GM23248 (cell line): ENCODE results near the gene HTRA1. TPM values are rescaled to one million over a fixed set of nuclear protein-coding genes. Genes with fewer than 3 reads are reported as not detected.

Experiments
- DNase-seq: peaks from one replicate; pipeline ENCODE4 v3.0.0-alpha.2; 2015
- H2AFZ ChIP-seq: fragments of 200-600 bp; sonication (generic); 2 replicates; pipeline ENCODE4 v1.6.1; 2016; ENCODE audit warnings: antibody characterized with exemption
- H3F3A ChIP-seq: fragments of 200-600 bp; sonication (generic); 2 replicates; pipeline ENCODE4 v1.6.1; 2016; ENCODE audit warnings: mild to moderate bottlenecking, antibody characterized with exemption, mixed run types; ENCODE audit not compliant: insufficient read depth
- H3K27ac ChIP-seq: fragments of 200-600 bp; sonication (generic); 2 replicates; pipeline ENCODE4 v1.5.1; 2016; ENCODE audit warnings: mild to moderate bottlenecking
- H3K27me3 ChIP-seq: fragments of 200-600 bp; sonication (generic); replicated peaks from 2 replicates; pipeline ENCODE4 v1.6.1; 2016; ENCODE audit warnings: mild to moderate bottlenecking; ENCODE audit not compliant: insufficient read depth
- H3K36me3 ChIP-seq: fragments of 200-600 bp; sonication (generic); 2 replicates; pipeline ENCODE4 v1.6.1; 2016; ENCODE audit warnings: low read depth, mild to moderate bottlenecking
- H3K4me1 ChIP-seq: fragments of 200-600 bp; sonication (generic); 2 replicates; pipeline ENCODE4 v1.6.1; 2016; ENCODE audit warnings: mild to moderate bottlenecking; ENCODE audit not compliant: insufficient read depth
- H3K4me2 ChIP-seq: fragments of 200-600 bp; sonication (generic); one replicate; pipeline ENCODE4 v1.6.1; 2016; ENCODE audit warnings: mild to moderate bottlenecking; ENCODE audit not compliant: unreplicated experiment
- H3K4me3 ChIP-seq: fragments of 200-600 bp; sonication (generic); 2 replicates; pipeline ENCODE4 v1.5.1; 2016; ENCODE audit warnings: mild to moderate bottlenecking
- H3K79me2 ChIP-seq: fragments of 200-600 bp; sonication (generic); 2 replicates; pipeline ENCODE4 v1.6.1; 2016; ENCODE audit warnings: mild to moderate bottlenecking; ENCODE audit not compliant: insufficient read depth
- H3K9ac ChIP-seq: fragments of 200-600 bp; sonication (generic); 2 replicates; pipeline ENCODE4 v1.6.1; 2016; ENCODE audit warnings: mild to moderate bottlenecking
- H3K9me2 ChIP-seq: fragments of 200-600 bp; sonication (generic); 2 replicates; pipeline ENCODE4 v1.6.1; 2016; ENCODE audit warnings: mixed run types, mild to moderate bottlenecking, moderate library complexity; ENCODE audit not compliant: insufficient read depth
- H3K9me3 ChIP-seq: fragments of 200-600 bp; sonication (generic); one replicate; pipeline ENCODE4 v1.6.1; 2017; ENCODE audit warnings: low read depth
- H4K20me1 ChIP-seq: fragments of 200-600 bp; sonication (generic); 2 replicates; pipeline ENCODE4 v1.6.0; 2016; ENCODE audit not compliant: insufficient read depth
- EZH2 ChIP-seq: fragments of 200-600 bp; sonication (generic); IDR thresholded peaks from 2 replicates; pipeline ENCODE4 v1.6.1; 2018; ENCODE audit warnings: antibody characterized with exemption, mild to moderate bottlenecking; ENCODE audit not compliant: insufficient read depth, poor library complexity, severe bottlenecking
- EZH2phosphoT487 ChIP-seq: fragments of 200-600 bp; sonication (generic); IDR thresholded peaks from 2 replicates; pipeline ENCODE4 v1.6.1; 2018; ENCODE audit warnings: antibody characterized with exemption, moderate library complexity, mild to moderate bottlenecking, low read depth; ENCODE audit not compliant: insufficient read depth
- WGBS, 2 experiments: methylation state at CpG; one replicate each; pipeline ENCODE4 v1.1.6; 2015 to 2017; ENCODE audit warnings: low lambda C conversion rate in 2 of 2, low coverage in 1 of 2; ENCODE audit errors: missing lambda C conversion rate in 2 of 2; 5-methylcytosine and 5-hydroxymethylcytosine counted together
- in situ Hi-C: fragments of 300-500 bp; cut with MboI; formaldehyde crosslinking; loops from 2 replicates; pipeline ENCODE4 v1.15.0; 2020
- polyA plus RNA-seq: library from polyadenylated mRNA; unstranded; fragments of >200 nt; fragmentation: Nextera tagmentation; extraction: Ambion mirVana; gene quantifications from 2 replicates; pipeline ENCODE4 v1.2.1, GENCODE V29; 2016
- total RNA-seq: library from RNA; depleted of rRNA; stranded (reverse); fragments of >200 nt; shearing (Covaris generic); gene quantifications from 2 replicates; pipeline ENCODE4 v1.2.3, GENCODE V29; 2014

HTRA1 gene
- total and polyA plus RNA-seq, 2 experiments from 2014 or later: 220 to 405 TPM

DNA sequence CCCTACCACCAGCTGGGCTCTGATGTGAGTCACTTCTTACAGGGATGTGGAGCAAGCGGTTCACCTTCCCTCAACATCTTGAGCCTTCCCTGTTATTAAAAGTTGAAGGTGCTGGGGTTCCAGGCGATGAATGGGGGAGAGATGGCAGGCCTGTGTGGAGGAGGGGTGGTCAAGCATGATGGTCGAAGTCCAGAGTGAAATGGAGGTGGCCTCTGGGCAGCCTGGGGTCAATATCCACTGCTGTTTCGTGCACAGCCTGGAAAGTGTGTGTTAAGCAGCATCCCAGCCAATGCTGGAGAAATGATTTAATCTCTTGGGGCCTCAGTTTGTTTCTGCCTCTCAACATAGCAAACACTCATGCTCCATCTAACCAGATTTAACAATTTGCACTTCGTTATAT, 65.5 kb downstream of the HTRA1 start:
- H3K9me2 ChIP-seq: no peaks in the 10 kb centered on the region
- DNase-seq: no peak
- no peak for TF ChIP-seq EZH2
- no peak for TF ChIP-seq EZH2phosphoT487
- H3K9me3 ChIP-seq: no peaks in the 10 kb centered on the region
- no peak overlapping the region for H2AFZ ChIP-seq
- no peak overlapping the region for H3K9ac ChIP-seq
- no peaks in the 10 kb centered on the region for H3K79me2 ChIP-seq
- H3F3A ChIP-seq: no peaks in the 10 kb centered on the region
- WGBS, 2 experiments: 45 to 48% methylated on average over 5 of the region's 5 CpGs
- no peaks in the 10 kb centered on the region for H4K20me1 ChIP-seq
- H3K4me1 ChIP-seq: no peaks in the 10 kb centered on the region
- H3K27ac ChIP-seq: no peak overlapping the region
- H3K27me3 ChIP-seq: no peaks in the 10 kb centered on the region; the same call in 1 of the 2 replicates
- H3K4me3 ChIP-seq: no peak overlapping the region
- in situ Hi-C loops: no loop called here
- no peak overlapping the region for H3K4me2 ChIP-seq
- no peaks in the 10 kb centered on the region for H3K36me3 ChIP-seq

- WGBS, 2 experiments: 72% methylated on average over 11 of the region's 11 CpGs
These were observed 68.8 kb downstream of the HTRA1 start for GRCh38 chr10:122530177-122530576.

DNA sequence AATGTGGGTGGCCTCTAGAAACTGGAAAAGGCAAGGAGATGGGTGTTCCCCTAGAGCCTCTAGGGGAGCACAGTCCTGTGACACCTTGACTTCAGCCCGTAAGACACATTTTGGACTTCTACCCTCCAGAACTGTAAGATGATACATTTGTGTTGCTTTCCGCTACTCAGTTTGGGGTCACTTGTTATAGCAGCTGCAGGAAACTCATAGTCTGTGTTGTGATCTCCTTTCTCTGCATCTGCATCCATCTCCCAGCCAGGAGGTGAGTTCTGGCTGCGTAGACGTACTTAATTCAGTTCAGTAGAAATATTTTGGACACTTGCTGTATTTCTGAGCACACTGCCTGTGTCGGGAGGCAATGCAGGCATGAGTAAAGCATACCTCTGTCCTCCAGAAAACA, 69.9 kb downstream of the HTRA1 start:
- Histone ChIP-seq H3K27ac (no peak overlapping the region), H3K36me3 (no peaks in the 10 kb centered on the region), H3K9ac (no peak overlapping the region), H3K4me1 (no peaks in the 10 kb centered on the region), H3K27me3 (no peaks in the 10 kb centered on the region), H3K4me3 (no peak overlapping the region), H3F3A (no peaks in the 10 kb centered on the region), H4K20me1 (no peaks in the 10 kb centered on the region), H2AFZ (no peak overlapping the region), H3K4me2 (no peak overlapping the region), H3K9me3 (no peaks in the 10 kb centered on the region), H3K79me2 (no peaks in the 10 kb centered on the region), H3K9me2 (no peaks in the 10 kb centered on the region)
- in situ Hi-C loops: no loop called here
- no peak for DNase-seq
- 70 to 71% methylated on average over 5 of the region's 5 CpGs for WGBS, 2 experiments
- TF ChIP-seq EZH2phosphoT487: no peak
- no peak for TF ChIP-seq EZH2

More at GRCh38 chr10:122530177-122530576, 68.8 kb downstream of the HTRA1 start:
- Histone ChIP-seq H4K20me1 (no peaks in the 10 kb centered on the region), H3K27ac (no peak overlapping the region), H3K9ac (no peak overlapping the region), H3F3A (no peaks in the 10 kb centered on the region), H3K79me2 (no peaks in the 10 kb centered on the region), H3K9me2 (no peaks in the 10 kb centered on the region), H3K36me3 (no peaks in the 10 kb centered on the region), H3K4me2 (no peak overlapping the region), H3K27me3 (no peaks in the 10 kb centered on the region), H3K4me3 (no peak overlapping the region), H3K4me1 (no peaks in the 10 kb centered on the region), H2AFZ (no peak overlapping the region), H3K9me3 (no peaks in the 10 kb centered on the region)
- TF ChIP-seq EZH2phosphoT487: no peak
- no peak for TF ChIP-seq EZH2
- in situ Hi-C loops: no loop called here
- no peak for DNase-seq

DNA sequence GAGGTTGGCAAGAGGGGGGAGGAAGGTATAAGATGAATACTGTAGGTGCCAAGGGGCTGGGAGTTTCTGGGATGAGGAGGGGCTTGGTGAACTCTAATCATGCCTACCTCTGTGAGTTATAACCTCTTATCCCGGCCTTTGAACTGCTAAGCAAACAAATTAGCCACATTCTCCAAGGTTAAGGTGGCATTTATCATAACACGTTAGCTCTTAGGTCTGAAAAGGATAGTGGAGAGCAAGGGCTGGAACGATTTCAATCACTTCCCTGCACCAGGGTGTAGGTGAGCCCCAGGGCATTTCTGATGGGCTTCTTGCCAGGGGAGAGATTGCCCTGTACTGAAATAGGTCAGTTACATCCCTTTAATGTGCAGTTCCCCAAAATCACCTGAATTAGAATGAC, 70.6 kb downstream of the HTRA1 start:
- 15 to 26% methylated on average over 3 of the region's 3 CpGs for WGBS, 2 experiments
- H2AFZ ChIP-seq: no peak overlapping the region

More for the DNA sequence above, 70.6 kb downstream of the HTRA1 start:
- no peaks in the 10 kb centered on the region for H4K20me1 ChIP-seq
- no peak overlapping the region for H3K4me3 ChIP-seq
- H3K9me3 ChIP-seq: no peaks in the 10 kb centered on the region
- no peaks in the 10 kb centered on the region for H3K9me2 ChIP-seq
- H3K79me2 ChIP-seq: no peaks in the 10 kb centered on the region
- no peak for DNase-seq
- TF ChIP-seq EZH2 (no peak), EZH2phosphoT487 (no peak)
- no peak overlapping the region for H3K4me2 ChIP-seq
- no peaks in the 10 kb centered on the region for H3K4me1 ChIP-seq
- in situ Hi-C loops: no loop called here
- no peak overlapping the region for H3K9ac ChIP-seq
- H3K27ac ChIP-seq: no peak overlapping the region
- no peaks in the 10 kb centered on the region for H3F3A ChIP-seq
- H3K27me3 ChIP-seq: no peaks in the 10 kb centered on the region
- H3K36me3 ChIP-seq: no peaks in the 10 kb centered on the region
